HepG2 (cell line): ENCODE results near the gene ROMO1. TPM values are rescaled to one million over a fixed set of nuclear protein-coding genes. Genes with fewer than 3 reads are reported as not detected.

Source experiments
- AGO2 ChIP-seq: fragments of 200-400 bp; formaldehyde crosslinking; optimal IDR thresholded peaks from 2 replicates; pipeline ENCODE3; 2017; ENCODE audit warnings: mild to moderate bottlenecking, low read depth, low read length, moderate library complexity
- ARNT ChIP-seq: fragments of 450-650 bp; IDR thresholded peaks from 2 replicates; pipeline ENCODE4 v1.6.1; 2017
- FOXK1 ChIP-seq: sonication (generic); formaldehyde crosslinking; IDR thresholded peaks from 2 replicates; pipeline ENCODE4 v1.4.0; 2020; ENCODE audit warnings: low read depth, missing genetic modification reagents, borderline replicate concordance
- GLI4 ChIP-seq: sonication (generic); formaldehyde crosslinking; IDR thresholded peaks from 2 replicates; pipeline ENCODE4 v1.5.1; 2020; ENCODE audit warnings: missing genetic modification reagents, mild to moderate bottlenecking, moderate library complexity, borderline replicate concordance
- ISL2 ChIP-seq: sonication (generic); formaldehyde crosslinking; IDR thresholded peaks from 2 replicates; pipeline ENCODE4 v1.5.0; 2020; ENCODE audit warnings: missing genetic modification reagents
- ZNF253 ChIP-seq: sonication (generic); formaldehyde crosslinking; IDR thresholded peaks from 2 replicates; pipeline ENCODE4 v1.8.0; 2022; ENCODE audit warnings: mild to moderate bottlenecking, missing genetic modification reagents, borderline replicate concordance
- ZNF260 ChIP-seq: sonication (generic); formaldehyde crosslinking; IDR thresholded peaks from 2 replicates; pipeline ENCODE4 v1.4.0; 2020; ENCODE audit warnings: missing genetic modification reagents, low read depth, mild to moderate bottlenecking, borderline replicate concordance
- ZNF354B ChIP-seq: sonication (generic); formaldehyde crosslinking; IDR thresholded peaks from 2 replicates; pipeline ENCODE4 v1.8.0; 2022; ENCODE audit warnings: mild to moderate bottlenecking, missing genetic modification reagents
- ZNF468 ChIP-seq: sonication (generic); formaldehyde crosslinking; IDR thresholded peaks from 2 replicates; pipeline ENCODE4 v1.8.0; 2022; ENCODE audit warnings: mild to moderate bottlenecking, moderate library complexity, missing genetic modification reagents
- ZNF563 ChIP-seq: sonication (generic); formaldehyde crosslinking; IDR thresholded peaks from 2 replicates; pipeline ENCODE4 v1.8.0; 2022; ENCODE audit warnings: mild to moderate bottlenecking, moderate library complexity, missing genetic modification reagents
- ZNF567 ChIP-seq: sonication (generic); formaldehyde crosslinking; IDR thresholded peaks from 2 replicates; pipeline ENCODE4 v1.8.1; 2023; ENCODE audit warnings: mild to moderate bottlenecking, missing genetic modification reagents, borderline replicate concordance
- ZNF674 ChIP-seq: sonication (generic); formaldehyde crosslinking; IDR thresholded peaks from 2 replicates; pipeline ENCODE4 v1.5.0; 2020; ENCODE audit warnings: low read depth, mild to moderate bottlenecking, missing genetic modification reagents
- ZNF703 ChIP-seq: sonication (generic); formaldehyde crosslinking; IDR thresholded peaks from 2 replicates; pipeline ENCODE4 v1.5.1; 2020; ENCODE audit warnings: missing genetic modification reagents, mild to moderate bottlenecking, moderate library complexity, borderline replicate concordance
- ZNF761 ChIP-seq: sonication (generic); formaldehyde crosslinking; conservative IDR thresholded peaks from 2 replicates; pipeline ENCODE4 v1.4.0; 2020; ENCODE audit warnings: mild to moderate bottlenecking, missing genetic modification reagents
- ZNF792 ChIP-seq: IDR thresholded peaks from 2 replicates; pipeline ENCODE4 v1.6.1; 2016
- polyA plus RNA-seq, 8 experiments: library from polyadenylated mRNA; depleted of rRNA in 3 of 8; stranded (reverse) in 7 of 8; unstranded in 1 of 8; fragments of >200 nt; fragmentation: Illumina TruSeq in 4 of 8; extraction: Trizol in 4 of 8; gene quantifications; 2 replicates each; pipeline versions ENCODE4 v1.2.1 to v1.2.3, GENCODE V29; 2011 to 2016; ENCODE audit warnings: low read depth in 4 of 8, missing spikeins in 1 of 8, mixed read lengths in 1 of 8; ENCODE audit not compliant: insufficient read depth in 1 of 8
- total RNA-seq, 5 experiments: library from RNA; depleted of rRNA; stranded (reverse); fragments of >200 nt; fragmentation: Illumina TruSeq; extraction: Trizol; gene quantifications; 2 replicates each; pipeline ENCODE4 v1.2.3, GENCODE V29; 2016; ENCODE audit warnings: low read depth in 1 of 5
- TF ChIP-seq, protein P1 (sequence below): sonication (generic); formaldehyde crosslinking; IDR thresholded peaks from 2 replicates; pipeline ENCODE4 v1.8.1; 2023; ENCODE audit warnings: missing genetic modification reagents, mild to moderate bottlenecking, borderline replicate concordance
- TF ChIP-seq, protein P2 (sequence below): sonication (generic); formaldehyde crosslinking; IDR thresholded peaks from 2 replicates; pipeline ENCODE4 v1.4.0; 2020; ENCODE audit warnings: missing genetic modification reagents
- TF ChIP-seq, protein P3 (sequence below): sonication (generic); formaldehyde crosslinking; IDR thresholded peaks from 2 replicates; pipeline ENCODE4 v1.4.0; 2020; ENCODE audit warnings: missing genetic modification reagents; ENCODE audit errors: not compliant biosample characterization

ROMO1 gene
- total and polyA plus RNA-seq, 2 of the 13 experiments (the other 11 are each of a cell fraction or from before 2014, with no cell fraction given) = 636 to 755 TPM

DNA sequence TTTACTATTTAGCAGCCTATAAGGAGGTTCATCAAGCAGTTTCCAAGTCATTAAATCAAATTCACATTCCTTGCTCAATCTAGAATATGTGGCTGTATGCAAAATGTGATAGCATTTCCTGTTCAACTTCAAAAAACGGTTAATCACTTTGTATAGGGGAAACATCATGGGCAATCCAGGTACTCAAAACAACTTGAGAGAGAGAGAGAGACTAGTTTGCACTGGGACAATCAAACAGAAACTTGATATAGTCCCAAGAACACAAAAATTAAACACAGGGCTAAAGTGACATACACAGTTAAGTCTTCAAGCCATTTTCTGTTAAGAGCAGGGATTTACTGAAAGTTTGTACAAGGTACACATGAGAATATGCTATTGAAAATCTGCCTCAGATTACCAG lies 41.9 kb upstream of the ROMO1 start (continued):
- TF ChIP-seq ZNF260 (CRISPR knock-in tag) (no peak), ZNF761 (CRISPR knock-in tag) (no peak), ZNF567 (no peak), AGO2 (no peak), FOXK1 (CRISPR knock-in tag) (no peak), ZNF674 (CRISPR knock-in tag) (no peak), GLI4 (CRISPR knock-in tag) (0 out of 2 replicates have a peak, but pooled peaks have one; percentile 13), ZNF468 (CRISPR knock-in tag) (no peak), ZNF253 (CRISPR knock-in tag) (no peak), ARNT (no peak), ZNF703 (CRISPR knock-in tag) (no peak), ISL2 (CRISPR knock-in tag) (no peak), ZNF354B (CRISPR knock-in tag) (no peak), ZNF563 (CRISPR knock-in tag) (no peak), ZNF792 (0 out of 2 replicates have a peak, but pooled peaks have one; percentile 24)
- TF ChIP-seq, protein P1, sequence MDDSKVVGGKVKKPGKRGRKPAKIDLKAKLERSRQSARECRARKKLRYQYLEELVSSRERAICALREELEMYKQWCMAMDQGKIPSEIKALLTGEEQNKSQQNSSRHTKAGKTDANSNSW = no peak
- TF ChIP-seq, protein P2, sequence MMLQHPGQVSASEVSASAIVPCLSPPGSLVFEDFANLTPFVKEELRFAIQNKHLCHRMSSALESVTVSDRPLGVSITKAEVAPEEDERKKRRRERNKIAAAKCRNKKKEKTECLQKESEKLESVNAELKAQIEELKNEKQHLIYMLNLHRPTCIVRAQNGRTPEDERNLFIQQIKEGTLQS (CRISPR knock-in tag) = no peak
- TF ChIP-seq, protein P3, sequence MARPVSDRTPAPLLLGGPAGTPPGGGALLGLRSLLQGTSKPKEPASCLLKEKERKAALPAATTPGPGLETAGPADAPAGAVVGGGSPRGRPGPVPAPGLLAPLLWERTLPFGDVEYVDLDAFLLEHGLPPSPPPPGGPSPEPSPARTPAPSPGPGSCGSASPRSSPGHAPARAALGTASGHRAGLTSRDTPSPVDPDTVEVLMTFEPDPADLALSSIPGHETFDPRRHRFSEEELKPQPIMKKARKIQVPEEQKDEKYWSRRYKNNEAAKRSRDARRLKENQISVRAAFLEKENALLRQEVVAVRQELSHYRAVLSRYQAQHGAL (CRISPR knock-in tag) = no peak
